HG02870 (cell line): ENCODE data around the gene VPS18.
A peak's percentile ranks its signal among the peaks of the same experiment; 100 is the strongest.

Source experiments
- ATAC-seq: cut with Tn5 transposase; IDR thresholded peaks from one replicate; pipeline ENCODE4 v1.9.1; 2021; ENCODE audit warnings: mild to moderate bottlenecking, moderate library complexity; ENCODE audit not compliant: unreplicated experiment

Gene VPS18

DNA sequence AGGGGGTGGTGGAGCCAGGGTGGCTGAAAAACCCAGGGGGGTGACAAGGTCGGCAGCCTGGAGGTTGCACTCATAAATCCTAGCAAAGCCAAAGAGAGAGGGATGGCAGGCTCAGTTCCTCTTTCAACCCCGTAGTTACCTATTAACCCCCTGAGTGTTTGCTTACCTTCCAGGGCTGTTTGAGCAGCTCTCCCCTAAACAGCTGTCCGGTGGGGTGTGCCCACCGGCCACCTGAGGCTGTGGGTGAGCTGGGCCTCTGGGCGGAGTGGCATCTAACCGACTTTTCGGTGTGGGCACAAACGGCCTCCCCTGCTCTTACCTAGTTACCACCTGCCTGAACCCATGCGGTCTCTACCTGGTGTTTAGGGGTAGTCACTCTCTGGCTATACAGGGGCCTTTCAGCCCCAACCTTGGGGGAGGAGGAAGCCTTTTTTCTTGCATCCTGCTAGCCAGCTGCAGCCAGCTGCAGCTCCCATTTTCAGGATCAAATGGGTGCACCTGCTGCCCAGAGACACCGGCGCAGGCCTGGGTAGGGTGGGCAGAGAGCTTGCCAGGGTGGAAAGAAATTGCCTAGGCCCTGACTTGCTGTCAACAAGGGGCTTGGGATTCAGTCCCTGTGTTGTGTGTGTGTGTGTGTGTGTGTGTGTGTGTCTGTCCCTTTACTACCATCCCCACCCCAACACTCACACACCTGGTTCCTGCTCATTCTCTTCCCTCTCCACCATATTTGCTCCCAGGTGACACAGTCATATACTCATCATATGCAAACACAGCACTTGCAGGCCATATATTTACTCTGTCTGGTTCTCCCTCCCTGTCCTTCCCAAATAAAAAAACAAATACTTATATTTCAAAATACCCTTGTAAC, 38.6 kb downstream of the VPS18 start:
- ATAC-seq, result no peak

DNA sequence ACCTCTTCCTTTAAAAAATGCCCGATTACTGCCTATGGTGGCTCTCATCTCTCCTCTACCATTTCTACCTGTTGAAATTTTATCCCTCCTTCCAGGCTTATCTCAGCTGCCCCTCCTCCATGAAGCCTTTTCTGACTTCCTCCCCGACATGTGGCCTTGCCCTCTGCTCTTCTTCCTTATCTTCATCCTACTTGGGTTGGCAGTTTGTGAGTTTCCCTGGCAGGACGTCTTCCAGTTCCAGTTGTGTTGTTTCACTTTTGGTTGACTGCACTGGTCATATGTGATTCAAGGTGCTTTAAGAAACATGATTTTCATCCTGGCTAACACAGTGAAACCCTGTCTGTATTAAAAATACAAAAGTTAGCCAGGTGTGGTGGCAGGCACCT, 39.3 kb downstream of the VPS18 start:
- no peak for ATAC-seq

DNA sequence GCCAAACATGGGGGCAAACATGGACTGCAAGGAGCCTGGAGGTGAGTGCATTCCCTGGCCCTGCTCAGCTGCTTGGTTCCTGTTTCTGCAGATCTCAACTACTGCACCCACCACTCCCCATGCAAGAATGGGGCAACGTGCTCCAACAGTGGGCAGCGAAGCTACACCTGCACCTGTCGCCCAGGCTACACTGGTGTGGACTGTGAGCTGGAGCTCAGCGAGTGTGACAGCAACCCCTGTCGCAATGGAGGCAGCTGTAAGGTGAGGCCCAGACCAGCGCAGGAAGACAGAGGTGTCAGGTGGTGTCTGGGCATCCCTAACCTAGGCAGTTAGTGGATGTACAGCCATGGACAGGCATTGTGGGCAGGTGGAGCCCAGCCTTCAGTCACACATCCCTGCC, 40.2 kb downstream of the VPS18 start:
- no peak for ATAC-seq

DNA sequence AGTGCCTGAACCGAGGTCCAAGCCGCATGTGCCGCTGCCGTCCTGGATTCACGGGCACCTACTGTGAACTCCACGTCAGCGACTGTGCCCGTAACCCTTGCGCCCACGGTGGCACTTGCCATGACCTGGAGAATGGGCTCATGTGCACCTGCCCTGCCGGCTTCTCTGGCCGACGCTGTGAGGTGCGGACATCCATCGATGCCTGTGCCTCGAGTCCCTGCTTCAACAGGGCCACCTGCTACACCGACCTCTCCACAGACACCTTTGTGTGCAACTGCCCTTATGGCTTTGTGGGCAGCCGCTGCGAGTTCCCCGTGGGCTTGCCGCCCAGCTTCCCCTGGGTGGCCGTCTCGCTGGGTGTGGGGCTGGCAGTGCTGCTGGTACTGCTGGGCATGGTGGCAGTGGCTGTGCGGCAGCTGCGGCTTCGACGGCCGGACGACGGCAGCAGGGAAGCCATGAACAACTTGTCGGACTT, 42.0 kb downstream of the VPS18 start:
- ATAC-seq, result no peak

DNA sequence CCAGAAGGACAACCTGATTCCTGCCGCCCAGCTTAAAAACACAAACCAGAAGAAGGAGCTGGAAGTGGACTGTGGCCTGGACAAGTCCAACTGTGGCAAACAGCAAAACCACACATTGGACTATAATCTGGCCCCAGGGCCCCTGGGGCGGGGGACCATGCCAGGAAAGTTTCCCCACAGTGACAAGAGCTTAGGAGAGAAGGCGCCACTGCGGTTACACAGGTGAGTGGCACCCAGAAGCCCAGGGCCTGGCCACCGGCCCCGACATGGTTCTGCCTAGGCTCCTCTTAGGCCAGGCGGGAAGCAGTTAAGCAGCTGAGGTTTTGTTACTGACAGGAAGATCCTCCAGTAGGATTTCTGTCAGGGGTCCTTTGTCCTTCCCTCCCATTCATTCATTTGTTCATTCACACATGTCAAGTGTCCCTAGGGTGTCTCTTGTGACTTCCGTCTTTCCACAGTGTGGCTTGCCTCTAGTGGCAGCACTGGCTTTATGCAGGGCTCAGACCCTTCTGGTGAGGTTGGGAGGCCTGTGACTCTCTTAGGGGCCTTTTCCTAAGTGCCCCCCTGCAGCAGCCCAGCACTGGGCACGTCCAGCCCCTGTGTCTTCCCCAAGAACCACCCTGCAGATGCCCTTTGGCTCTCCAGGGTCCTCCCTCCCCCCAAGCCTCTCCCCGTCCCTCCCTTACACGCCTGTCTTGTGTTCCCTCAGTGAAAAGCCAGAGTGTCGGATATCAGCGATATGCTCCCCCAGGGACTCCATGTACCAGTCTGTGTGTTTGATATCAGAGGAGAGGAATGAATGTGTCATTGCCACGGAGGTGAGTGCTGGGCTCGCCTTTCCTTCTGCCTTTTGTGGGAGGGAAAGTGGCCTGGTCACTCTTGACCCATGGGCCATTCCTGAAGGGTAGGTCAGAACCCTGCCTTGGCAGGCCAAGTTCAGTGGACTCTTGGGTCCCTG, 42.7 kb downstream of the VPS18 start:
- ATAC-seq, result no peak

DNA sequence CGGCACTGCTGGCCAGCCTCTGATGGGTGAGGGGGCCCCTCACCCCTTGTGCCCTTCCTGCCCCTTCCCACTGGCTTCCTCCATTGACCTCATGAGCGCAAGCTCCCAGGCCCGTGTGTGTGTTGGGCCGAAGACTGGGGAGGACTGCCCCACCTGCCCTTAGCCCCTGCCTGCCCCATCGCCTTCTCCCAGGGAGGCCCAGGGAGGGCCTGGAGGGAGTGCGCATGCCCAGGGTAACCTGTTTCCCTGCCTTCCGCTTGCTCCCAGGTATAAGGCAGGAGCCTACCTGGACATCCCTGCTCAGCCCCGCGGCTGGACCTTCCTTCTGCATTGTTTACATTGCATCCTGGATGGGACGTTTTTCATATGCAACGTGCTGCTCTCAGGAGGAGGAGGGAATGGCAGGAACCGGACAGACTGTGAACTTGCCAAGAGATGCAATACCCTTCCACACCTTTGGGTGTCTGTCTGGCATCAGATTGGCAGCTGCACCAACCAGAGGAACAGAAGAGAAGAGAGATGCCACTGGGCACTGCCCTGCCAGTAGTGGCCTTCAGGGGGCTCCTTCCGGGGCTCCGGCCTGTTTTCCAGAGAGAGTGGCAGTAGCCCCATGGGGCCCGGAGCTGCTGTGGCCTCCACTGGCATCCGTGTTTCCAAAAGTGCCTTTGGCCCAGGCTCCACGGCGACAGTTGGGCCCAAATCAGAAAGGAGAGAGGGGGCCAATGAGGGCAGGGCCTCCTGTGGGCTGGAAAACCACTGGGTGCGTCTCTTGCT, 43.7 kb downstream of the VPS18 start:
- no peak for ATAC-seq

DNA sequence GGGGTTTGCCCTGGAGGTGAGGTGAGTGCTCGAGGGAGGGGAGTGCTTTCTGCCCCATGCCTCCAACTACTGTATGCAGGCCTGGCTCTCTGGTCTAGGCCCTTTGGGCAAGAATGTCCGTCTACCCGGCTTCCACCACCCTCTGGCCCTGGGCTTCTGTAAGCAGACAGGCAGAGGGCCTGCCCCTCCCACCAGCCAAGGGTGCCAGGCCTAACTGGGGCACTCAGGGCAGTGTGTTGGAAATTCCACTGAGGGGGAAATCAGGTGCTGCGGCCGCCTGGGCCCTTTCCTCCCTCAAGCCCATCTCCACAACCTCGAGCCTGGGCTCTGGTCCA, 44.3 kb downstream of the VPS18 start:
- ATAC-seq, result no peak

DNA sequence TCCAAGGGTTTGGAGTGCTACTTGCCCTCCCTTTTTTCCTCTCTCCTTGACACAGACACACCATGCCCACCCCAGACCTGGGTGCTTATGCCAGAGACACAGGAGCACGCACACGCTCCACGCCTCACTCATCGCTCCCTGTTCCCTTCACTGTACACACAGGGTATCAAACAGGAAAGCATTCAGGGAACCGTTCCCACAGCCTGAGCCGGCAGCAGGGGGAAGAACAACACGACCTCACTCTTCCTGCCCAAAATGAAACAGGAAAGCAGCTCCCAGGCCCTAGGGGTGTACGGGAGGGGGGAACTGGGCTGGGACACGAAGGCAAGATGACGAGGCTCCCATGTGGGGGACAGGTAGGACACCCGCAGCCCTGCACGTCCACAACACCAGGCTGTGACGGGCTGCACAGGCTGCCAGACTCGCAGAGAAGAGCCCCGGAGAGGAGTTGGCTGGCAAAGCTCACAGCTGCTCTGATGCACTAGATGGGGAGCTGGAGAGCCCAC, 46.1 kb downstream of the VPS18 start:
- no peak for ATAC-seq

DNA sequence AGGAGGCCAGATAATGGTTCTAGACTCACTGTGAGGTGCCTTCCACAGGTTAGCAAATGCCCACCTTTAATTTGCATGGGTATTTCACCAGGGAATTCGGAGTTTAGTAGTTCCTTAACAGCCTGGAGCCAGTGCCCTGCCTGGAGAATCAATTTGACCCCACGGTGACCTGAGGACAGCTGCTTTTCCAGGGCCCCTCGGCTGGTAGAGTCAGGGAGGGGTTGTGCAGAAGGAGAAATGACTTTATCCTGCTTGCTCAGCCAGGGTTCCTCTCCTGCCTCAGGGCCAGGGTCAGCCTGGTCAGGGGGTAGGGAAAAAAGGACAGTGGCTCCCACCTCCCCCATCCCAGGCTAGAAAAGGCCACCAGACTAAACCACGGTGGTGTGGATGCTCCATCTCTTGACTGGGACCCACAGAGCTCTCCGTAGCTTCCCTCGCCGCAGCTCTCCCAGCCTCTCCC, 46.8 kb downstream of the VPS18 start:
- no peak for ATAC-seq

DNA sequence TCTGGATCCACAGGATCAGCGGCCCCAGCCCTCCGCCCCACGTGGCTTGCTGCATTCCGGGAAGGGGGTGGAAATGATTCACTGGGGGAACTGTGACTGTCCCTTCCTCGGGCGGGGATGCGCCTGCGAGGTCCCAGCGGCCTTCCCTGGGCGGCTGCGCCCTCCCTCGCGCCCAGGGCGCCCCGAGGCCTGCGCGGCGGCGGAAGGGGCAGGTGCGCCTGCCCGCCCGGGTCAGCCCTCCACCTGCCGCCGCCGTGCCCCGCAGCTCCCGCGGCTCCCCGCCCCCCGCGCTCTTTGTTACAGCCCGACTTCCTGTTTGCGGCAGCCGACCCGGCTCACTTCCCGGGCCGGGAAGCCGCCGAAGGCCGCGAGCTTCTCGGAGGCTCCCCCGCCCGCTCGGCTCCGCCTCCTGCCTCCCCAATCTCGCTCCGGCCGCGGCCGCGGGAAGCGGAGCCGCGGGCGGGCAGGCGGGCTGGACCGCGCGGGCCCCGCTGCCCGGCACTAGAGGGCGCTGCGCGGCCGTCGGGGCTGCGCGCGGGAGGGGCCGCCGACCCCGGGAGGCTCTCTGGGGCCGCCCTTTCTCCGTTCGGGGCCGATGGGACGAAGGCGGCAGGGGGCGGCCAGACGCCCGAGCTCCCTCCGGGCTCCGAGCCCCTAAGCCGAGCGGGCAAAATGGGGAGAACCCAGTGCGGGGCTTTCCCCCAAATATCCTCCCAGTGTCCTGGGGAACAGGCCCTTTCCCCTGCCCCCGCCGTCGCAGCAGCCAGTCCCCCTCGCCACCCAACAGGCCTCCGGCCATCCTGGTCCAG, 47.5 kb downstream of the VPS18 start:
- peak; percentile 59 for ATAC-seq

DNA sequence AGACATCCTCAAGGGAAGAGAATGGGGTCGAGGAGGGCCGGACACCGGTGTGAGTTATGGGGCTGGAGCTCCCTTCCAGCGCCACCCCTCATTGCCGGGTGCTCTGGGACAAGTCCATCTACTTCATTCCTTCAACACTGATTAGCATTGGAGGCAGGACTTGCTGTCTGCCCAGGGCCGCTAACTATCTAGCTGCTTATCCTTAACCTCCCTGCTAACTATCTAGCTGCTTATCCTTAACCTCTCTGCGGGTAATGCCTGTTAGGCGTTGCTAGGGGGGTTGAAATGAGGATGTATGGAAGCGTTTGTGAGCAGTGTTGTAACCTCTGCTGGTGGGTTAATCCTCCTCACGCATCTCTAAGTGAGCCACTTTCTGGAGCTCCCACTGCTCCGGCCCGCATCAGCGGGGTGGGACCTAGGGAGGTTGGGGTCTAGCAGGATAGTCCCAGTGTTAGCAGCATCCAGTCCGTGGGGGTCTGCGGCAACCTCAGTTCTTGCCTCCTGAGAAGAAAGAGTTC, 48.1 kb downstream of the VPS18 start:
- no peak for ATAC-seq

DNA sequence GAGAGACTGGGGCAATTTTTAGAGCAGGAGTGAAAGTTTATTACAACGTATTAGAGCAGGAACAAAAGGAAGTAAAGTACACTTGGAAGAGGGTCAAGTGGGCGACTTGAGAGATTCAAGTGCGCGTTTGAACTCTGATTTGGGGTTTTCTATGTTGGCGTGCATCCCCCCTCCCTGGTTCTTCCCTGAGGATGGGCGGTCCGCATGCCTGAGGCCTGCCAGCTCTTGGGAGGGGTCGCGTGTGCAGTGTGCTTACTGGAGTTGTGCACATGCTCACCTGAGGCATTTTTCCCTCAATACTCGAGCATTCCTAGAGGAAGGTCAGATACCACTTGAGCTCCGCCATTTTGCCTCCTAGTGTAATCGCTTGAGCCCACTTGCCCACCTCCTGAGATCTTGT, 48.6 kb downstream of the VPS18 start:
- ATAC-seq, result no peak

DNA sequence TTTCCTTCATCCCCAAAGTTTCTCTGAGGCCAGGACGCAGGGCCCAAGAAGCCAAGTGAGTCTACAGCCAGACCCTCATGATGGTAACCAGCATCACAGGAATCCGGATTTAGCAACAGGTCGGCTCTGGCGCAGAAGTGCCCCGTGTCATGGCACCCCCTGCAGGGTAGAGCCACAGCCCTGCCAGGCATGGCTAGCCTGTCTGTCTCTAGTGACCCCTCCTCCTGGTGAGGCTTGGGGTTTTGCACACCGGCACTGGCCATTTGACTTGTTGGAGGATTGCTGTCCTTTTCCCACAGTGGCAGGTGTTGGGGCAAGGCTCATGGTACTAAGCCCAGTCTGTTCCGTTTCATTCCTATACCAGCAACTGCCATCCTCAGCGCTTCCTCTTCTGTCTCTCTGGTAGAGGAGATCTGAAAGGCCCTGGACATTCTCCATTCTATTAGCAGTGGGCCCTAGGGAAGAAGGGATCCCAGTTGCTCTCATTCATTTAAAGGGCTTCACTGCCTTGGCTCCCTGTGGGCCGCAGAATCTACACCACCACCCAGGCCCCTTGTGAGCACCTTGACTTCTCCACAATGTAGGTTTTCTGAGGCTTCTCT, 49.6 kb downstream of the VPS18 start:
- ATAC-seq, result no peak

DNA sequence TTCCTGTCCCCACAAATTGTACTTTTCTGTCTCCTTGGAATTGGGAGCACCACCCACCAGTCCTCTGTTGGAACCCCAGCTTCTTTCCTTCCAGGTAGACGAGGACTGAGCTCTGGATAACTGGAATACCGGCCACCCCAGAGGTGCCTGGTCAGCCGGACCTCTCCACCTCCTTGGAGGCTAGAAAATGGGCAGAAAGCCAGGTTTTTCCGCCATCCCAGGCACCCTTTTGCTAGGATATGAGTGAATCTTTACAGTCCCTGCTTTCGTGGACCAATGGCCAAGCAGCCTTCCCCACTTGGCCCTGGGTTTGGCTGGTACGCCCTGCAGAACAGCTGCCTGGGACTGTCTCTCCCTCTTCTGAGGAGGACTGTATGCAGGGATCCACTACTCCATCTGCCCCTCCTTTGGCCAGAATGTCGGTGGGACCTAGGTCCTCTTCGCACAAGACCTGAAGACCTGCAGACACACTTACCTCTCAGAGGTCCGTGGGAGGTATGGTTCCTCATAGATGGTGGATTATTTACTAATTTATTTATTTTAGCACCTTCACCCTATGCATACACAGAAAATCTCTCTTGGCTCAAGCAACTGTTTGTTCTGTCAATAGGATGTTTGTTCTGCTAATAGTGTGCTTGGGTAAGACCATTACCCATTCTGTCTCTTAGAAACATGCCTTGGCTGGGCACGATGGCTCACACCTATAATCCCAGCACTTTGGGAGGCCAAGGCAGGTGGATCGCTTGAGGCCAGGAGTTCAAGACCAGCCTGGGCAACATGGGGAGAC, 50.5 kb downstream of the VPS18 start:
- ATAC-seq, result no peak

DNA sequence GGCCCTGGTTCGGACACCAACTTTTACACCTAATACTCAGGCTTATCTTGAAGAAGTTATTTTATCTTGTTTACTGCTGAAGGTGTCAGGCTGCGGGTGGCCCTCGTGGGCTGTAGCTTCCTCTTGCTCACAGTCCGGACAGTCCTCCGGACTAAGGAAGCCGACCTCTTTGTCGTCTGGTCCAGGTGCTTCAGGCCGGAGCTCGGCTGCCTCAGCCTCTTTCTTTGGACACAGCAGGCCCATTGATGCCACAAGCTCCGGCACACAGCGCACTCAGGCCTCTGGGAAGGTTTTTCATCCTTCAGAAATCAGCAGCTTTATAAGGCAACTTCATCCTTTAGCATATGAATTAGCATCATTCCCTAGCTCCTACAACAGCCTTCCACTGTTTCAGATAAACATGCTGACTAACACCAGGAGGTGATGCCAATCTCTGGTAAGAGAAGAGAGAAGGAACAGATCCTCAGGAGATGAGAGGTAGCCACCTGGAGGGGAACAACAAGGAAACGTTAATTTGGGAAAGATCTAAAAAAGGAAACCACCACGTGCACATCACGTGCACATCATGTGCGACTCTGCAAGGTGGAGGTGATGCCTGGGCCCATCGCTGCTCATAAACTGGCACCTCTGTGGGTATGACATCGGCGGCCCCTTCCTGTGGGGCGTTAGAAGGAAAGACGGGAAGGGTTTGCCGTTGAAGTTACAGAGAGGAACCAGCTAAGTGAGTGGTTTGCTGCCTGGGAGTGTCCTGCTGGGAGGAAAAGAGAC, 54.6 kb downstream of the VPS18 start:
- ATAC-seq, result no peak

DNA sequence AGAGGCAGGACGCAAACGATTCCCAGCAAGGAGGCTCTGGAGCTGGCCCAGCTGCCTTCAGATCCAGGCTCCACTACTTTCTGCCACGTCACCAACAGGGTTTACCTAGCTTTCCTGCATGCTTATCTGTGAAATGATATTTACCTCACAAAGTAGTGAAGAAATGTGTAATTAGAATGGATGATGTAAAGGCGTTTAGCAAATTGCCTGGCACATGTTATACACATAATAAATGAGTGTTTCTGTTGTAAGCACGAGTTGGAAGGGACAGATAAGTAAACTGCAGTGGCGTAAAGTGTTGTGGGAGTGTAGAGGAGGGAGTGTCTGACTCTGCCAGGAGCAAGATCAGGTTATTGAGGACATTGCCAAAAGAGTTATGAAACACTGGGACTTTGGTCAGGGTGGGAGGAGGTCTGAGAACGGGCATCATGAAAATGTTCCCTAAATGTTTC, 55.5 kb downstream of the VPS18 start:
- no peak for ATAC-seq

DNA sequence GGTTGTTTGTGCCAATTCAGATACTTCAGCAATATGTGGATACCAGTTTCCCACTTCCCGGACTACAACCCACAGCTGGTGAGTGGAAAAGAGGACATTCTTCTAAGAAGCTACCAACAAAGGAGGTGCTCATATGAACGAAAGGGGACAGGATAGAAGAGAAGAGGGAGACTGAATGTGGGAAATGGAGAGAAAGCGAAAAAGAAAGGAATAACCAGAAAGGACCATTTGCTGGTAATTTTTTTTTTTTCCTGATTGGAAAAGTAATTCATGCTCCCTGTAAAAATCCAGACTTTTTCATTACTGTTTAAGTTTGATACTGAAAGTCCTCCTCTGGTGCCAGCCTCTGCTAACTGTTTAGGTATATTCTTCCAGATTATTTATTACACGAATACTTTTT, 57.5 kb downstream of the VPS18 start:
- ATAC-seq, result no peak
